ENCODE measurements around the gene LYPD6B.

The LYPD6B gene

DNA sequence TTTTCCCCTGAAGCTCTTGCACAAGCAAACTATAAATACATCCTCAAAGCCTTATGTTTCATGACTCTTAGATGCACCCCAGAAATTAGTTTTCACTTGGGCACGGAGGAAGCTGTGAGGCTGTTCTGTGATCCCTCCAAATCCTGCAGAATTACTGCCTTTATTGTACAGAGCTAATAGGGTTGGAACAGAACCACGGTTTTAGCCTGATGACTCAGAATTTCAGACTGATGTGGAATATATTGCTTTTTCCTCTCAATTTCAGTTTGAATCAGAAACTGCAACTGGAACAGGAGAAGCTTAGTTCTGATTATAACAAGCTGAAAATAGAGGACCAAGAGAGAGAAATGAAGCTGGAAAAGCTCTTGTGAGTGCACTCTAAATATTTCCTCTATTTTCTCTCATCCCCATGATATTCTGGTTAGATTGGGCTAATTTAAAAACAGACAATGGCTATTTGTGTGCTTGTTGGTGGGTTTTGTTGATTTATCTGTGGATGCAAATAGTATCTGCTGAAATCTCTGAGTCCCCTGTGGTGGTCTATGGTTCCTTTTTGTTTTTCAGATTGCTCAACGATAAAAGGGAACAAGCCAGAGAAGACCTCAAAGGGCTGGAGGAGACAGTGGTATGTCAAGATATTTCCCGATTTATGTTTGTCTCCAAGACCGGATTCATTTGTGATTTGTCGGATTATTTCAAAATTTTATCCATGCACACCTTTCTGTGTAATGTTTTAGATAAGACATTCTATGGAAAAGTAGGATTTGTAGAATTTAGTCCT, 38.2 kb upstream of the LYPD6B start:
- no peak for DNase-seq (ENCODE audit: low read depth in 1 of 2, low spot score in 1 of 2)
- Histone ChIP-seq H3K27me3 (ENCODE audit: insufficient read depth, poor library complexity, severe bottlenecking) (peaks cover 3% of the 10 kb centered on the region), H3K27ac (replicated peaks) (no peak overlapping the region), H3K4me3 (replicated peaks; ENCODE audit: insufficient read depth, low read length) (no peak overlapping the region)
- TF ChIP-seq SPI1 (IDR thresholded peaks at IDR 0.05; ENCODE audit: borderline replicate concordance, low read depth) (no peak), GABPA (IDR thresholded peaks at IDR 0.05; ENCODE audit: low read depth) (no peak), CTCF (IDR thresholded peaks at IDR 0.05; ENCODE audit: insufficient read depth, low read length) (no peak), POLR2AphosphoS5 (IDR thresholded peaks at IDR 0.05; ENCODE audit: low read depth) (no peak)
- TF ChIP-seq, protein P1, sequence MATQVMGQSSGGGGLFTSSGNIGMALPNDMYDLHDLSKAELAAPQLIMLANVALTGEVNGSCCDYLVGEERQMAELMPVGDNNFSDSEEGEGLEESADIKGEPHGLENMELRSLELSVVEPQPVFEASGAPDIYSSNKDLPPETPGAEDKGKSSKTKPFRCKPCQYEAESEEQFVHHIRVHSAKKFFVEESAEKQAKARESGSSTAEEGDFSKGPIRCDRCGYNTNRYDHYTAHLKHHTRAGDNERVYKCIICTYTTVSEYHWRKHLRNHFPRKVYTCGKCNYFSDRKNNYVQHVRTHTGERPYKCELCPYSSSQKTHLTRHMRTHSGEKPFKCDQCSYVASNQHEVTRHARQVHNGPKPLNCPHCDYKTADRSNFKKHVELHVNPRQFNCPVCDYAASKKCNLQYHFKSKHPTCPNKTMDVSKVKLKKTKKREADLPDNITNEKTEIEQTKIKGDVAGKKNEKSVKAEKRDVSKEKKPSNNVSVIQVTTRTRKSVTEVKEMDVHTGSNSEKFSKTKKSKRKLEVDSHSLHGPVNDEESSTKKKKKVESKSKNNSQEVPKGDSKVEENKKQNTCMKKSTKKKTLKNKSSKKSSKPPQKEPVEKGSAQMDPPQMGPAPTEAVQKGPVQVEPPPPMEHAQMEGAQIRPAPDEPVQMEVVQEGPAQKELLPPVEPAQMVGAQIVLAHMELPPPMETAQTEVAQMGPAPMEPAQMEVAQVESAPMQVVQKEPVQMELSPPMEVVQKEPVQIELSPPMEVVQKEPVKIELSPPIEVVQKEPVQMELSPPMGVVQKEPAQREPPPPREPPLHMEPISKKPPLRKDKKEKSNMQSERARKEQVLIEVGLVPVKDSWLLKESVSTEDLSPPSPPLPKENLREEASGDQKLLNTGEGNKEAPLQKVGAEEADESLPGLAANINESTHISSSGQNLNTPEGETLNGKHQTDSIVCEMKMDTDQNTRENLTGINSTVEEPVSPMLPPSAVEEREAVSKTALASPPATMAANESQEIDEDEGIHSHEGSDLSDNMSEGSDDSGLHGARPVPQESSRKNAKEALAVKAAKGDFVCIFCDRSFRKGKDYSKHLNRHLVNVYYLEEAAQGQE (IDR thresholded peaks at IDR 0.05; ENCODE audit: insufficient replicate concordance, low read depth) = no peak

DNA sequence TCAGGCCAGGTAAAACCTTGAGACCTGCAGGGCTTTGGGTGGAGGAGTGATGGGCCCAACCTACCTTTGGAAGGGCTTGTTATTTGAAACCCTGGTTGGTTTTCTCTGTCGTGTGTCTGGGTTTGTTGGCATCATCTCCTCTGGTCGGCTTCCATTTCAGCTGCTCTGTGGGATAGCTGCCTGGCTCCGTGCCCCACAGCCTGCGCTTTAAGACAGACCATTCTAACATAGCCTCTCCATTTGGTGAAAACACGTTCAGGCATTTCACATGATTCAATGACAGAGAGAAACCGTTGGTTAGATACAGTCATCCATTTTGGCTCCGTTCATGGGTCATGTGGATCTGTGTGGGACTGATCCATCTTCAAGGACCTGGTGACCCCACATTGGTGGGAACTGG, 37.0 kb upstream of the LYPD6B start:
- peaks cover 3% of the 10 kb centered on the region for H3K27me3 ChIP-seq (ENCODE audit: insufficient read depth, poor library complexity, severe bottlenecking)
- no peak for DNase-seq (ENCODE audit: low read depth in 1 of 2, low spot score in 1 of 2)

GRCh38 chr2:149002378-149002890, 36.1 kb upstream of the LYPD6B start:
- no peak for DNase-seq (ENCODE audit: low read depth in 1 of 2, low spot score in 1 of 2)
- TF ChIP-seq POLR2AphosphoS5 (IDR thresholded peaks at IDR 0.05; ENCODE audit: low read depth) = no peak
- TF ChIP-seq SPI1 (IDR thresholded peaks at IDR 0.05; ENCODE audit: borderline replicate concordance, low read depth) = no peak
- no peak for TF ChIP-seq GABPA (IDR thresholded peaks at IDR 0.05; ENCODE audit: low read depth)
- no peak for TF ChIP-seq CTCF (IDR thresholded peaks at IDR 0.05; ENCODE audit: insufficient read depth, low read length)
- TF ChIP-seq, protein P1 (IDR thresholded peaks at IDR 0.05; ENCODE audit: insufficient replicate concordance, low read depth) = no peak
- H3K27ac ChIP-seq (replicated peaks) = no peak overlapping the region
- H3K27me3 ChIP-seq (ENCODE audit: insufficient read depth, poor library complexity, severe bottlenecking) = peaks cover 3% of the 10 kb centered on the region
- H3K4me3 ChIP-seq (replicated peaks; ENCODE audit: insufficient read depth, low read length) = no peak overlapping the region

More for the DNA sequence above, 37.0 kb upstream of the LYPD6B start:
- Histone ChIP-seq H3K27ac (replicated peaks) (no peak overlapping the region), H3K4me3 (replicated peaks; ENCODE audit: insufficient read depth, low read length) (no peak overlapping the region)
- TF ChIP-seq SPI1 (IDR thresholded peaks at IDR 0.05; ENCODE audit: borderline replicate concordance, low read depth) (no peak), GABPA (IDR thresholded peaks at IDR 0.05; ENCODE audit: low read depth) (no peak), POLR2AphosphoS5 (IDR thresholded peaks at IDR 0.05; ENCODE audit: low read depth) (no peak), CTCF (IDR thresholded peaks at IDR 0.05; ENCODE audit: insufficient read depth, low read length) (no peak)
- TF ChIP-seq, protein P1 (IDR thresholded peaks at IDR 0.05; ENCODE audit: insufficient replicate concordance, low read depth) = no peak

Data from HL-60 (cell line).